A172 (cell line): Measurements from ENCODE around the gene AP5M1. TPM values are rescaled to one million over a fixed set of nuclear protein-coding genes. Genes with fewer than 3 reads are reported as not detected.
"Not testable (repeated sequence)": the region's sequence is repeated elsewhere in the genome, so short reads cannot be mapped to it uniquely, and the experiment has no call there.

Source experiments
- DNase-seq: peaks from one replicate; pipeline ENCODE4 v3.0.0-alpha.2; 2015; ENCODE audit warnings: low spot score
- total RNA-seq: library from RNA; depleted of rRNA; stranded (reverse); fragments of >200 nt; shearing (Covaris generic); gene quantifications from 2 replicates; pipeline ENCODE4 v1.2.3, GENCODE V29; 2014

AP5M1 gene
- total RNA-seq, 1 experiment from 2014 or later: 35.3 TPM

DNA sequence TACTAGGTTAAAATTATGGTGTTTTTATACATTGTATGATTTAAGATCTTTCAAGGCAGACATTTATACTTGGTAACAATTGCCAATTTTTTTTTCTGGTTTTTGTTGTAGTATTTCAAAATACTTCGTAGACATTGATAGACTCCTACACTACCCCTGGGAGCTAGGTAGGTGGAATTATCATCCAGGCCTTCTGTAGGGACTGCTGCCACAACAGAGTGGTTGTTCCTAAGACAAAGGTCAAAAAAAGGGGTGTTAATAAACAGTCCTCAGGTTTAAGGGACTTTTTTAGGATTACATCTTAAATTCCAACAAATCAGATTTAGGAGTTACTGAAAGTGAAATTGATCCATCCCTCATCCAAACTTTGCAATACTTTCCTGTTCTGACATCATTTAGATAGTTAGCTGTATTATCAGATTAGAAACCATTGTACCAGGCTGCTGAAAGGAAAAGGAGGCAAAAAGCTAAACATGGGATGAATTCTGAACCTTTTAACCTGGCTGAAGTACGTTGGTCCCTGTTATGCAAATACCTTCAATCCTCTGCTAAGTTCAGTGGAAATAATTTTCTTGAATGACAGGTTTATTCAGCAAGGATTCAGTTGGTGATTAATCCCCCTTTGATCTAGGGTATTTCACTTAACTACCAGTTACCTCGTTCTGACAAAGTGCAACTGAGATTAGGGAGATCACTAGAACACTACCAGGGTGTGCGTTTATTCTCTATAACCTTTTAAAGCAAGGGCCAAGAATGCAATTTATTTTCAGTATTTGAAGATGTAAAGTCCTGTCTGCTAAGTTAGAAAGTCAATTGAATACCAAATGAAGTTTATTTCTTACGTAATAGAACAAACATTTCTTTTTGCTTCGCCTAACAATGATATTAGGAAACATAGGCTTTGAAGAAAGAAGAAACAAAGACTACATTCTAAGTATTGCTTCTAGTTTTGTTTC is 23.2 kb downstream of the AP5M1 start:
- DNase-seq: no peak

DNA sequence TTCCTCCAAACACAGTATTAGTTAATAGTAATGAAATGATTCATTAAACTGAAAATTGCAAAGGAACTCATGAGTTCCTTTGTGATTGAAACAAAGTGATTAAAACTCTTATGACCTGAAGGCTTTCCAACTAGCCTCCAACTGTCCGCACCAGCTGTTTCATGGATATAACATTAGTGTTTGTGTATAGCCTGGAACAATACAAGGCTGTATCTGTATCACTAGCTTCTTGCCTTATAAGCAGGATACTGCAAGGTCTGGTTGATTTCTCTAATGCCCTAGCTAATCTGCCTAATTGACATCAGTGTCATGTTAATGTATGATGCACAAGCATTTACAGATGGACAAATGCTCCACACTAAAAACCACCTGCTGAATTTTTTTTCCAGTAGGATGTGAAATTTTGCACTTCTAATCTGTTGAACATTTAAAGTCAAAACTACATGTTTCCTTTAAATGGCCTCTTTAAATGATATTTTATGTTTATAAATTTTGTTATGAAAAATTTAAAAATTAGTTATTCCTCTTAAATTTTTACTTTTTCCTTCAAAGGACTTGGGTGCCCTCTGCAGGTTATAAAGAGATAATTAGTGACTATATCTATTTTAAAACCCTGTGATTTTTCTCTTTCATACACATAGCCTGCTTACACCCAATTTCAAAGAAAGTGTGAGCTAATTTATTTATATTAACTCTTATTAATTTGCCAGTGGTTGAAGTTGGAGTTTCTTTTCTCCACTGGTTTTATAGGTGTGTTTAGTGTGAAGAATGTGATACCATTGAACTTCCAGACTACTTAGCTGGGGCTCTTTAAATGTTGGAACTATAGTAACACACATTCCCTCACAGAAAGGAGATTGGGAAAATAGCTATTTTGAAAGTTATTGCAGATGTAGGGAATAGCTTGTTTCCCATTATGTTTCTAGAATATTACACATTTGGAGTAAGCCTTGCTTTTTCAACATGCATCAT is 25.4 kb downstream of the AP5M1 start:
- no peak for DNase-seq

DNA sequence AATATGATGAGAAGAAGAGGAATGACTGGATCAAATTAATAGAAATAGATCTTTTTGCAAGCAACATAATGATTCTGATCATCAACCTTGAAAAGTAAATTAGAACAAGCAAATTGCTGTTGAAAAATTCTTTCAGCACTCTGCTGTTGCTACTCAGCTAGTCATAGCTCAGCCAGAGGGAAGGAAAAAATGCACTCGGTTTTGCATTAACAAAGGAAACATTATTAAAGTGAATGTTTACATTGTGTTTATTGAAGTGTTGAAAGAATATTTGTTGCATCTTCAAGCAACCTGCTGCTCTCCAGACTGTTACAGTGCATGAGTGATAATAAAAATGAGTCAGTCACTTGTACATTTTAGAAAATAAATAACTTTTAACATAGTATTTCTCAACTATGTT is 26.5 kb downstream of the AP5M1 start:
- no peak for DNase-seq

DNA sequence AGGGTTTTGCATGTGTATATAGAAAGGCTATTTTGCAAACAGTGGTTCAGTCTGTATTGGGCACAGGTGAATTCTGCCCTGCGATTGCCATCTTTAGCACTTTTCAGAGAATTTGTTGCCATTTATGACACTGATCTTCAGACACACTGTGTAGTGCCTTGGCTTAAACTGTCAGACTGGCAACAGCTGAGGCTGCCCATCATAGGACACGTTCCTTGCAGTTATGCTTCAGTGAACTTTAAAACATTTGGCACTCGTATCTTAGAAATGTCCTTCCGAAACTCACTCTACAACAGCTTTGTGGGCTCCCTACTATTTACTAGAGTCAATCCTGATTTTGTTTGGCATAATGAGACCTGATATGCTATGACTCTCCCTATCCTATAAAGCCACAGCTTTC is 29.1 kb downstream of the AP5M1 start:
- no peak for DNase-seq

DNA sequence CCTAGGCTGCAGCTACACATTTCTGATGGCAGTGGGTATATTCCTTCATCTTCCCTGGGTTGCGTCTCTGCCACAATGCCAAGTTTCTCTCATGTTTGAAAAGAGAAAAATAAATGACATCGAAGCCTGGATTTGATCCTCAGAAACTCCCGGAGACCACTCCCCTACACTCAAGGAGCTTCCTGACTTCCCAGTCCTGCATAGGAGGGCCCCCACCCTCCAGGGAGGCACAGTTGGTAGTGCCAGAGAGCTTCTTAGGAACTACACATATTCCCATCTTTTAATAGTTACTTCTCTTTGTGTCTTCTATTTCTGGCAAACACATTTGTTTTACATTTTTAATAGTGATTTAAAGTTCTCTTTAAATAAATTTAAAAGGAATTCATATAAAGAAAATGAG is 30.7 kb downstream of the AP5M1 start:
- no peak for DNase-seq

DNA sequence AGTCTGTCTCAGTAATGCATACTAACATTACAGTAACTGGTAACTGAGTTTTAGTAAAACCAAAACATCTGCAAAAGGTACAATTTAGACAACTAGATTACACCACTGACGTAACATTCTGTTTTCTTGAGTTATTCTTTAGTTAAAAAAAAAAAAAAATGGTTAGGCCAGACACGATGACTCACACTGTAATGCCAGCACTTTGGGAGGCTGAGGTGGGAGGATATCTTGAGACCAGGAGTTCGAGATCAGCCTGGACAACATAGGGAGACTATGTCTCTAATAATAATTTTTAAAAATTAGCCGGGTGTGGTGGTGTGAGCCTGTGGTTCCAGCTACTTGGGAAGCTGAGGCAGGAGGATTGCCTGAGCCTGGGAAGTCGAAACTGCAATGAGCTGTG is 34.1 kb downstream of the AP5M1 start:
- DNase-seq: no peak

DNA sequence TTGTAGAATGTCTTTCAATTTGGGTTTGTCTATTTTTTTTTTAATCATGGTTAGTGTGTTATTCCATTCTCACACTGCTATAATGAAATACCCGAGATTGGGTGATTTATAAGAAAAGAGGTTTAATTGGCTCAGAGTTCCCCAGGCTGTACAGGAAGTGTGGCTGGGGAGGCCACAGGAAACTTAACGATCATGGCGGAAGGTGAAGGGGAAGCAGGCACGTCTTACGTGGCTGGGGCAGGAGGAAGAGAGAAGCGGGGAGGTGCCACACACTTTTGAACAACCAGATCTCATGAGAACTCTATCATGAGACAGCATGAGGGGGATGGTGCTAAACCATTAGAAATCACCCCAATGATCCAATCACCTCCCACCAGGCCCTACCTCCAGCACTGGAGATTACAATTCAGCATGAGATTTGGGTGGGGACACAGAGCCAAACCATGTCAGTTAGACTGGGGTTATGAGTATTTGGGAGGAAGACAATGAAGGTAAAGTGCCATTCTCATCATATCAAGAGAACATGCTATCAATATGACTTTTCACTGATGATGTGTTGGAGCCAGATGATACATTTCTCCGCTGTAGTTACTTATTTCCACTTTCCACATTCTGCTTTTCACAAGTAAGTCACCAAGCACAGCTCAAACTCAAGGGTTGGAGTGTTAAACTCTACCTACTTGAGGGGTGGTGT is 45.8 kb downstream of the AP5M1 start:
- no peak for DNase-seq

DNA sequence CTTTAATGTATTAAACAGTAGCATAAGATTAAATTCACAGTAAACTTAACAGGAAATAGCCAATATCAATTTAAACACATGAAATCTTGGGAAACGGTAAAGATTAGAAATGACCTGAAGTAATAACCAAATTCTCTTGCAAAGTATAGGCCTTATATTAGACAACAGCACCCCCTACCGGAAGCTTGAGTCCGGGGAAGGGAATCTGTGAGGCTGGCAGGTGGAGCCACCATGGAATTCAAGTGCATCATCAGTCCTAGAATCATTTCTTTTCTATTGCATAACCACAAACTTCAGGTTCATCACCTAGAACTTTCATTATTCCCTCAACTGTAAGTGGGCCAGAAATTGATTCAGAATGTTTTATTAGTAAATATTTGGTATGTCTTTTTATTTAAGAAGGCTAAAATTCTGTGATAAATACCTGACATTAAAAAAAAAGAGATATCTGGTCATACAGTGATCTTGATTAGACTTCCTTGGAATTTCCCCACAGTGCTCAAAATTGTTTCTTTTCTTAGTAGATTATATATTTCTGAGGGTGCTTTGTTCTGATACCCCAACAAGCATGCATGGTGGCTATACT is 48.6 kb downstream of the AP5M1 start:
- DNase-seq: peak; percentile 41

DNA sequence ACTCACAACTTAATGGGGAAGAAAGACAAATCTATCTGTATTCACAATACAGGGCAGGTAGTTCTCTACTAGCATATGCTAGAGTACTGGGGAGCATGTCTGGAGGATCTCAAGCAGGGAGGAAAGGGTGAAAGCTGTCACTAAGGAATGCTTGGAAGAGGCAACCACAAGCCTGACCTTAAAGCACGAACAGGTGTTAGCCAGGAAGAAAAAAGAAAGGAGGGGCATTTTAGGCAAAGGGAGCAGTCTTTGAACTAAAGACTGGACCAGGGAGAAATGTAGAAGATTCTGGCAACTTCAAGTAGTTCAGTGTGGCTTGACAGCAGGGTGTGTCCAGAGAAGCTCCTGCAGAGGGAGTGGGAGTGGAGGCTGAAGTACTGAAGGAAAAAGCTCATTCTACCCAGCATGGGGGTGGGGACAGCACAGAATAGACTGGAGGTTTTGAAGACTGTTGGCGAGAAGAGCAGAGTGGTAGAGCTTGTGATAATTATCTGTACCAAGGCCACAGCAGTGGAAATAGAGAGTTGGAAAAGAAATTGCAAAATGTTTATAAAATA is 50.9 kb downstream of the AP5M1 start:
- no peak for DNase-seq

DNA sequence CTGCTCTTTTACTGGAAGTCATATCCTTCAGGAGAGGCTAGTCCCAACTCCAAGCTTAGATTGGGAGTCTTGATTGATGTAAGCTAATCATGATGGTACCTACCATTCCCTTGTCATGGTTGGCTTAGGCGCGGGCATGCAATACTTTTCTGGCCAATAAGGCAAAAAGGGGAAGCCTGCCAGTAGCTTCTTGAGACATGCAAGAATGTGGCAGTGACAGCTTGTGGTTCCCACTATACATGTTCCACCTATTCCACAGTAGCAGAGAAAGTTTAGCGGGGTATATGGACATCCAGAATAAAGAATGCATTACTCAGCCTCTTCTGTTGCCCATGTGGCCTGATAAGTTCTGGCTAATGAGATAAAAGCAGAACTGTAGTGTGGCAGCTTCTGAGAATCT is 55.0 kb downstream of the AP5M1 start:
- DNase-seq: no peak

DNA sequence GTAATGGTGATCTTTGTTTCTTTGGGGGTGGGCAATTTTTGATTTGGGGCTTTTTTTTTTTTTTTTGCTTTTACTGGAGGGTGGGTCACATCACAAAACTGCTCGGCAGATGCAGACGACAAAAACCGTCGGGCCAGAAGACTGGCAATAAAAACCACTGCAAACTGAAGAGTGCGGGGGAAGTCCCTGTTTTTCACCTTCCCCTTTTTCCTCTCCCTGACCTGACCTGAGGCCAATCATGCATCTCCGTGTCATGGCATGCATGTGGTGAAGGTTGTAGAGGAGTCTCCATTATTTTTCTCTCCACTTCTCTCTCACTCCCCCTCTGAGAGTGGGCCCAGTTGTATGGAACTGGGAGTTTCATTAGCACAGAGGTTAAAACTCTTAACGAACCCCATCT is 57.5 kb downstream of the AP5M1 start:
- DNase-seq: no peak

DNA sequence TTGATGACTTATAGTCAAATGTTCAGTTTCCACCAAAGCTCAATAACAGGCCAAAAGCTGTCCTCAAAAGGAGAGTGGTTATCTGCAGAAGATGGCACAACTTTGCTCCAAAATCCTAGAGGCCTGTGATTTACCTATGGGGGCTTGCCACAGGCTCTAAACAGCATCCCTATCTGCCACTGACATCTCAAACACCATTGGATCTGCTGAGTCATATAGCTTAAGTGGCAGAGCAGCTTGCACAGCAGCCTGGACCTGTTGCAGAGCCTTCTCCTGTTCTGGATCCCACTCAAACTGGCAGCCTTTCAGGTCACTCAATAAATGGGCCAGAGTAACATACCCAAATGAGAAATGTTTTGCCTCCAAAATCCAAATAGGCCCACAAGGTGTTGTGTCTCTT is 61.1 kb downstream of the AP5M1 start:
- DNase-seq: no peak

DNA sequence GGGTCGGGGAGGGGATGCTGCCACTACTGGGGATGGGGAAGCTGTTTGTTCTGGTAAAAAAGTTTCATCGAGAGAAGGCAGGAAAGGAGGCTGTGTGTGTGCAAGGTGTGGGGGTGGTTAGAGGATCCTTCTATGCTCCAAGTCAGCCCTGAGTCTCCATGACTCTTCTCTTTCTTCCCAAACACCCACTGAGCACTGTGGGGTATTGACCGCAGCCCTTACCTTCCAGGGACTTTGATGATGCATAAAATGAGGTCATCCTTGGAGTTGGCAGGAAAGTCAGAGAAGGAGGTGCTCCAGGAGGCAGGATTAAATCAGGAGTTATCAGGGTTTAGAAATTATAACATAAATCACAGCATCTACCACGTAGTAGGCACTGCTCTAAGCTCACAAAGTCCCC is 63.7 kb downstream of the AP5M1 start:
- peak; percentile 38 for DNase-seq

DNA sequence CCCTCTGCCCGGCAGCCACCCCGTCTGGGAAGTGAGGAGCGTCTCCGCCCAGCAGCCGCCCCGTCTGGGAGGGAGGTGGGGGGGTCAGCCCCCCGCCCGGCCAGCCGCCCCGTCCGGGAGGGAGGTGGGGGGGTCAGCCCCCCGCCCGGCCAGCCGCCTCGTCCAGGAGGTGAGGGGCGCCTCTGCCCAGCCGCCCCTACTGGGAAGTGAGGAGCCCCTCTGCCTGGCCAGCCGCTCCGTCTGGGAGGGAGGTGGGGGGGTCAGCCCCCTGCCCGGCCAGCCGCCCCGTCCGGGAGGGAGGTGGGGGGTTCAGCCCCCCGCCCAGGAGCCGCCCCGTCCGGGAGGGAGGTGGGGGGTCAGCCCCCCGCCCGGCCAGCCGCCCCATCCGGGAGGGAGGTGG is 65.0 kb downstream of the AP5M1 start:
- DNase-seq: not testable (repeated sequence)

DNA sequence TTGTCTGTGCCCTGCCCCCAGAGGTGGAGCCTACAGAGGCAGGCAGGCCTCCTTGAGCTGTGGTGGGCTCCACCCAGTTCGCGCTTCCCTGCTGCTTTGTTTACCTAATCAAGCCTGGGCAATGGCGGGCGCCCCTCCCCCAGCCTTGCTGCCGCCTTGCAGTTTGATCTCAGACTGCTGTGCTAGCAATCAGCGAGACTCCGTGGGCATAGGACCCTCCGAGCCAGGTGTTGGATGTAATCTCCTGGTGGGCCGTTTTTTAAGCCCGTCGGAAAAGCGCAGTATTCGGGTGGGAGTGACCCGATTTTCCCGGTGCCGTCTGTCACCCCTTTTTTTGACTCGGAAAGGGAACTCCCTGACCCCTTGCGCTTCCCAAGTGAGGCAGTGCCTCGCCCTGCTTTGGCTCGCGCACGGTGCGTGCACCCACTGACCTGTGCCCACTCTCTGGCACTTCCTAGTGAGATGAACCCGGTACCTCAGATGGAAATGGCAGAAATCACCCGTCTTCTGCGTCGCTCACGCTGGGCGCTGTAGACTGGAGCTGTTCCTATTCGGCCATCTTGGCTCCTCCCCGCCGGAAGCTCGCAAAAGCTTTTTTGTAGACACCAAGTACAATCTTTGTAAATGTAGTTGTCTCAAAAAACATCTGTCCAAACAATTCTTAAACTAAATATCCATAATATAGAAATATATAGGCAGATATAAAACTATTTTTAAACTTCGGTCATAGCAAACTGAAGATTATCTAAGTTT is 75.0 kb downstream of the AP5M1 start:
- not testable (repeated sequence) for DNase-seq

DNA sequence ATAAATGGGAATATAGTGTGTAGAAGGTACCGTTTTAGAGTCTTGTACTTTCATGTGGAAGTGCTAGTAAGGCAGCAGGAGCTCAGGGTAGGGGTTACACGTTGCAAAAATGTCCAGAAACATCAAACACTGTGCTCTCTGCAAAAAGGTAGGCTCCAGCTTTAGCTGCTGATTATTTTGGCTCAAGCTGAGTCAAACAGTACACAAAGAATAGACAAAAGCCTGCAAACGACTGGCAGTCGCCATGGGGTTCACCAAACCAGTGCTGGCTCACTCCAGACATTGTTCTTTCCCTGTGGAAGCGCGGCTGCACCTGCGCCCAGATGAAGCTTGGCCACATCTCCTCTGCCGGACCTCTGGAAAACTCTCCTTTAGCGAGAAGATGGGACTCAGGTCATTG is 76.3 kb downstream of the AP5M1 start:
- DNase-seq: no peak

DNA sequence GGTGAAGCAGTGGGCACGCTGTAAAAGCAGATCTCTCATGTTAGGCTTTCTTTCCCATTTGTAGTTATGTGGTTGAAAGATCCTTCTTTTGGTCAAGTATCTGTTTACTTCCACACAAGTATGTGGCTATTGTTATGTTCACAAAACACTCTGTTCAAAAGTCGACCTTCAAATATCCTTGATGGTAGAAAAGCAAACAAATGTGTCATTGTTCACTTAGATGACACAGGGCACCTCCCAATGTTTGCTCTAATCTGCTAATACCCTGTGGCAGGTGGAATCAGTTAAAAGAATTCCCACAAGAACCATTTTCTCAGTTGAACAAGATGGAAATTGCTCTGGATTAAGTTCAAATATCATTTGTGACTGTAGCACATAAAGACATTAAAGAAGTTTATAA is 78.0 kb downstream of the AP5M1 start:
- no peak for DNase-seq
